Activated T-cell treated with anti-CD3 and anti-CD28 coated beads, Interleukin-2, amount 50 U/mL, for 48 hours (primary cell): ENCODE data around the gene GGTLC2.
"Not testable (repeated sequence)": the region's sequence is repeated elsewhere in the genome, so short reads cannot be mapped to it uniquely, and the experiment has no call there.

Experiments used
- DNase-seq, 2 experiments: peaks; one replicate each; pipeline ENCODE4 v3.0.0-alpha.2; 2020

Gene GGTLC2

GRCh38 chr22:22670076-22670795 is 25.8 kb downstream of the GGTLC2 start:
- DNase-seq: no peak

- DNase-seq: no peak
Observed at GRCh38 chr22:22671506-22671905, 27.1 kb downstream of the GGTLC2 start.

- no peak for DNase-seq
Observed at GRCh38 chr22:22673099-22673498, 28.7 kb downstream of the GGTLC2 start.

DNA sequence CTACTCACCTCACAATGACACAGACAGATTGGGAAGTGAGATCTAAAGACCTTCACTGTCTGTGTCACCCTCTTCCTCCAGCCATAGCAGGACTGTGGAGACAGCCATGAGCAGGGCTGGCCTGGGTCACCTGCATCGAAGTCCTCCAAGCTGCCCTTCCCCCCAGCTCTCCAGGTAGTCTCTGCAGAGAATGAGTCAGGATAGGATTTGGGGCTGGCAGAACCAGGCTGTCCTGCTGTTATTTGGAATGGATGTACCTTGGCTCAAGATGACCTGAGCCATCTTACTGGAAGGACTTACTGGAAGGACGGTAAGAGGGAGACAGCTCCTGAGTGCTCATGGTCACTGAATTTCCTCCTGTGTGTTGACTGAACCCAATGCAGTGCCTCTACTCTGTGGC is 29.2 kb downstream of the GGTLC2 start:
- DNase-seq: no peak

- no peak for DNase-seq
Observed at GRCh38 chr22:22674467-22674866, 30.1 kb downstream of the GGTLC2 start.

DNA sequence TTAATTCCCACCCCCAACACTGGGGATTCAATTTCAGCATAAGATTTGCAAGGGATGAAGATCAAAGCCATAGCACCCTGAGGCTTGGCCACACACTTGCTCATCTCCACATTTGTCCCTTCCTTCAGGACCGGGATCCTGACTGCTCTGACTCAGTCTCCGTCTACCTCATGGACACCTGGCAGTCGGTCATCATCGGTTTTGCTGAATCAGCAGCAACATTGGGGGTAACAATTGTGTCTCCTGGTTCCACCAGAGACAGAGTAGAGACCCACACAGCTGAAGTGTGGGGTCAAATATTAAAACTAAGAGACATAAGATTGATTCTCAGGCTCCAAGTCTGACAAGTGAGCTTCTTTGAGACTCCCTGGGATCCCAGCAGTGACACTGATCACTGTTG is 34.6 kb downstream of the GGTLC2 start:
- no peak for DNase-seq

DNA sequence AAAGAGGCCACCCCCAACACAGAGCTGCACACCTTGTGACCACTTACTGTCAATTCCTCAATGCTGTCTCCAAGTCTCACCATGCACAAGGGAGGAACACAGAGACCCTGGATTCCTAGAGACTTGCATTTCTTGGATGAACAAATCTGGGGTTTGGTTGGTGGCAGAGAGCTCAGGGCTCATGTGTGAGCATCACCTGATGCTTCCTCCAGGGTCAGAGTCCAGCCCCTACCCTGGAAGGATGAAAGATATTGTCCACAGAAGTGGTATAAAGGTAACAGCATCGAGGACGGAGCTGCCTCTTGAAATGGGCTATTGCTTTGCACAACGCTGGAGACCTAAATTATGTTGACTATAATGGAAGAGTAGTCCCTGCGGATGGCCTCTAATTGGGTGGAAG is 36.0 kb downstream of the GGTLC2 start:
- no peak for DNase-seq

DNA sequence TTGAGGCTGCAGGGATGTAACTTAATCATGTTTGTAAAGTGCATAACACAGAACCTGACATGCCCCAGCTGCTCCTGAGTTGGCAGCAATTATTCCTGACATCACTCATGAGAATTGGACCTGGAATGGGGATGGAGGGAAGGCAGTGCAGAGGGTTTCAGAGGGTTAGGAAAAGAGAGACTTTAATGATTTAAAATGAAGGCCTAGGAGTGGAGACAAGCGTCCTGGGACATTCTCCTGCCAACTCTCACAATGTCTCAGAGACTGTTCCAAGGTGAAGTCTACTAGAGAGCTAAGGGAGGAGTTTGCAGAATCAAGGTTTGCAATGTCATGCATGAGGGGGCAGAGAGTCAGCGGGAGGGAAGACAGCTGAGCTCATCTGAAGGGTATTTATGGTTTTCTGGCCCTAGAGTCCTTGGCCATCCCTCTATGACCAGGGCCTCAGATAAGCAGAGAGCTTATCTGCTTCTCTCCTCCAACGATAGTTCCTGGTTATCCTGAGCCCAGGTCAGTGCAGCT is 36.9 kb downstream of the GGTLC2 start:
- DNase-seq: no peak

- no peak for DNase-seq
Observed at GRCh38 chr22:22682196-22682595, 37.8 kb downstream of the GGTLC2 start.

DNA sequence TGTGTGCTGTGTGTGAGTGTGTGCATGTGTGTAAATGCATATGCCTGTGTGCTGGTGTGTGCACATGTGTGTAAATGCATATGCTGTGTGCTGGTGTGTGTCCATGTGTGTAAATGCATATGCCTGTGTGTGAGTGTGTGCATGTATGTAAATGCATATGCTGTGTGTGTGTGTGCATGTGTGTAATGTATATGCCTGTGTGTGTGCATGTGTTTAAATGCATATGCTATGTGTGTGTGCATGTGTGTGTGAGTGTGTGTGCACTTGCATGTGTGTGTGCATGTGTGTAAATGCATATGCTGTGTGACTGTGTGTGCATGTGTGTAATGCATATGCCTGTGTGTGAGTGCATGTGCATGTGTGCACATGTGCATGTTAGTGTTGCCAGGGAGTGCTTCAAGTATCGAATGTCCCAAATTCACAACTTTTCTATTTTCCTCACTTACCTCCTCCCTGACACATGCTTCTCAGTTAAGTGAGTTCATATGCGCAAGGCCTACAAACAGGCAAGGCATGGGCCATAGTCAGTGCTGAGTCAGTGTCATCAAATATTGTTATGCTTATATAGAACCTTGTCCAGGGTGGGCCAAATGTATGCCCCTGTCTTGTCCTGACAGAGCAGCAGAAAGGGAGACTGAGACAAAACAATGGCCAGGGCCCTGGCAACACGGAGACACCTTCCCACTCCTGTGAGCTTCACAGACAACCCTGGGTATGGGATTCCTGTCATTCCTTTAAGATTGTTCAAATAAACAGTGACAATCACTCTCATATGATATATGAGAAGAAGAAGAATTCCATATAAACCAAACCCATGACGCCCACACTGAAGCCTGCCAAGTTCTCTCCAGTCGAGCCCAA is 38.6 kb downstream of the GGTLC2 start:
- DNase-seq: no peak

DNA sequence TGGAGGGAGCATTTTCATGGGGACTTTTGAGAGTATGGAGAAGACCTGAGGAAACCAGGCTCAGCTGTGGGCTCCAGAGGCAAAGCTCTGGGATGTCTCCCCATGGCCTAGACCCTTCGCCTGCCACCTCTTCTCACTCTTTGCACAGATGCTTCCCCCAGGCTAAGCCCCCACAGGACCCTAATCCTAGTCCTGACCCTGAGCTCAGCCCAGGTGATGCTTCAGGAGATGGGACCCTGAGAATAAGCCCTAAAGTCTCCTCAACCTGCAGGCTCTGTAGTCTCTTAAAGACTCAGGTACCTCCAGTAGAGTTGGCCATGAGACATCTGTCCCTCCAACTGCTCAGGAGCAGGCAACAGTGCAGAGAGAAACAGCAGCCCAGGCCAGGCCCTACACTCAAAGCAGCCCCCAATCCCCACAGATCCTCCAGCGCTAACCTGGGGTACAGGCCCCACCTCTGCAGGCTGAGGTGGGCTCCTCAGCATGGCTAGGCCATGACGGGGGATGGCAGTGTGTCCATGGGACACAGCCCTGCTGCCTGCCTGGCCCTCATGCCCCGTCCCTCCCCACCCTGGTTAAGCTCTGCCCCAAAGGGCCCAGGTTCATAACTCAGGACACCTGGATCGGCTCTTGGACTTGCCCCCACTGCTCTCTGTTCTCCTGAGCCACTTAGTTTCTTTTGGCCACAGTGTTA is 39.4 kb downstream of the GGTLC2 start:
- DNase-seq: no peak

GRCh38 chr22:22684580-22685561 is 40.5 kb downstream of the GGTLC2 start:
- peak; percentile 26 to 39 for DNase-seq

- no peak for DNase-seq
Observed at GRCh38 chr22:22685586-22685985, 41.2 kb downstream of the GGTLC2 start.

DNA sequence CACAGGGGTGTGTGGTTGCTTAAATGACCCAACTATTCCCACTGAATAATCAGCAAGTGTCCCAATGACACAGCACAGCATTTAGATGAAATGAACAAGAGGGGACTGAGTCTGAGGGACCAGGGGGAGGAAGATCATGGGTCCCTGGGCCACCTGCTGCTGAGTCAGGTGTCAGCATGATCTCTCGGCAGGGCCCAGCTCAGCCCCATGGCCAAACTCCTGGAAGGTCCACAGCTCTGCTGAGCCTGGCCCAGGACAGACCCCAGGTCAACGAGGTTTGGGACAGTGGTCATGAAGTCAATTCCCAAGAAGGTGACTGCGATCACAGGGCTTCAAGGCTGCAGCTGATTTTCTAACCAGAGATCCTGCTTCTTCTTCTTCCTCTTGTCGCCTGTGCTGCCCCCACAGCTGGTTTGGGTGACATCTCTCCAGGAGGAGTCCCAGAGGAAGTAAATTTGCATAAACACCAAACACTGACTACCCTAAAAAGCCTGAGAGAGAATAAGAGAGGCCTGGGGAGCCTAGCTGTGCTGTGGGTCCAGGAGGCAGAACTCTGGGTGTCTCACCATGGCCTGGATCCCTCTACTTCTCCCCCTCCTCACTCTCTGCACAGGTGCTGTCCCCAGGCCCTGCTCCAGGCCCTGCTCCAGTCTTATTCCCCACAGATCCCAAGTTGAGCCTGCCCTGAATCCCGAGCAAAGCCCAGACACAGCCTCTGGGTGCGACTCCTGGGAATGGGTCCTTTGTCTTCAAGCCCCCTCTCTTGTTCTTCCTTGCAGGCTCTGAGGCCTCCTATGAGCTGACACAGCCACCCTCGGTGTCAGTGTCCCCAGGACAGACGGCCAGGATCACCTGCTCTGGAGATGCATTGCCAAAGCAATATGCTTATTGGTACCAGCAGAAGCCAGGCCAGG is 42.0 kb downstream of the GGTLC2 start:
- not testable (repeated sequence) for DNase-seq

DNA sequence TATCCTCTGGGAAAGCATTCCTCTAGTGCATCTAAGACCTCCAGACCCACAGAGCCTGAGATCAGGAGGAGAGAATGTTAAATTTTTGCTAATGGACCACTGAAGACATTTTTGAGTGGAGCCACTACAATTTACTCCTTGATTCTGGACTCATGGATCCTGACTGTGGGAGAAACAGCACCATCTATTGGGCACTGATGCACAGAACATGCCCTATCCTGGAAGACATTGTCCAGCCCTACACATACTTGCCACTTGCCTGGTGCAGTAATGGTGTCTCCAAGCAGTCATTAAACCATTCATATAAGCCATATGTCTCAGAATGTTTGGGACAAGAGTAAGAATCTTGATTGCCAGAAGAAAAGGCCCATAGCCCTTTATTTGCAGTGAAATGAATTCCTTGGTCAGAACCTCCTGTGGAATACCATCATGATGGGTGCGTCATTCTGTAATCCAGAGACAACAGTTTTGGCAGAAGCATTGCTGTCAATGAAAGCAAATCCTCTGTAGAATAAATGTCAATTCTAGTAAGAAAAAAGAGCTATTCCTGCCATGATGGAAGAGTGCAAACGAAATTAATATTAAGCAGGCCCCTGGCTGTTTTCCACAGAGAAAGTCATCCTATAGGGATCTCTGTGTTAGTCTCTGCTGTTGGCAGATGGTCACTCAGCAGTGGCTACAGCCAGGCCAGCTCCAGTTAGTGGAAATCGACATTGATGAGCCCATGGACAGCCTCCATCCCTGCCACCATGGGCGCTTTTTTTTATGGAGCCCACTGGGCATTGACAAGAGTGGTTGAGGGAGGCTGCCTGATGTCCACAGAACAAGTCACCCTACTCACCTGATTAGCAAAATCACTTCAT is 43.5 kb downstream of the GGTLC2 start:
- peak in 1 of 2 experiments; percentile 36 for DNase-seq

- no peak for DNase-seq
Observed at GRCh38 chr22:22689621-22690345, 45.4 kb downstream of the GGTLC2 start.

GRCh38 chr22:22691055-22691454 is 46.6 kb downstream of the GGTLC2 start:
- DNase-seq: no peak

DNA sequence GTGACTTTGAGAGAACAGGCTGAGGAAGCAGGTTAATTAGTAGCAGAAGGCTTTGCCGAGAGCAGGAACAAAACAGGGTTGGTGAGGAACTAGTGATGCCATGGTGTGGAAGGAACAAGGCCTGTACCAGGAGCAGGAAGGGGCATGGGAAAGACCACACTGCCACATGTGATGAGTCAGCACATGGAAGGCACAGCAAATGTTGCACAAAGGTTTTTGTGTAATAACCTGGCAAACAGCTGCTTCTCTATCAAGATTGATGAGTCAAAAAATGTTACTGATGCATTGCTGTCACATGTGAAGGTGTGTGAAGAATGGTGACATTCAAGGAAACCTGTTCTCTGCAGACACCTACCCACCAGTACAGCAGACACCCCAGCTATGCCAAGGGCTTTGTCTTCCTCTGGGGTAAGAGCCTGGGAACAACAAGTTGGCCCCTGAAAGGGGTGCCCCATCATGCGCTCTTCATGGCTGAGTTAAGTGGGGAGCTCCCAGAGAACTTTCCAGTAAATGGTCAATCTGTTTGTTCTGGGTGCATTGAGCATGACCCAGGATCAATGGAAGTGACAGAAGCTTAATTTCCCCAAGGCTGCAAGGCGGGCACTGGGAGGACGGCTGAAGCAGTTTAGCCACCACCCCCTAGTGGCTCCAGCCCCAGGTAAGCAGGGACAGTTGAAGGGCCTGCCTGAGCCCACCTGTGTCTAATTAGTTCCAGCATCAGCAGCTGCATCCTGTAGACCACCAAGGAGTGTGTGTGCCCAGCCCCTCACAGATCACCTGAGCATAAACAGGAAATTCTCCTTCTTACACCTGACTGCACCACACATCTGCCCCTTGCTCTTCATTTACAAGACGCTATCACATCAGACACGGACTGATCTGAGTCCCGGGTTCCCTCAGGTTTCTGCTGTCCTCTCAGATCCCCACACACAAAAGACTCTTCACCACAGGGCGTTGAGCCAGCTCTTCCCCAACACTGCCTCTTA is 47.6 kb downstream of the GGTLC2 start:
- DNase-seq: no peak
